Smooth muscle cell (in vitro differentiated cells): ENCODE data around the gene ILF2. TPM values are rescaled to one million over a fixed set of nuclear protein-coding genes. Genes with fewer than 3 reads are reported as not detected.
"Not testable (repeated sequence)": the region's sequence is repeated elsewhere in the genome, so short reads cannot be mapped to it uniquely, and the experiment has no call there.

Source experiments
- DNase-seq: peaks from one replicate; lab custom pipeline; 2025; ENCODE audit not compliant: unreplicated experiment; lab: John Stamatoyannopoulos, UW
- H2AFZ ChIP-seq: fragments of 200-600 bp; sonication (generic); 2 replicates; pipeline ENCODE4 v1.6.0; 2016; ENCODE audit warnings: antibody characterized with exemption, low read depth, mild to moderate bottlenecking
- H3F3A ChIP-seq: fragments of 200-600 bp; sonication (generic); 2 replicates; pipeline ENCODE4 v1.6.0; 2017; ENCODE audit warnings: antibody characterized with exemption, low read depth
- H3K27ac ChIP-seq: fragments of 200-600 bp; sonication (generic); 2 replicates; pipeline ENCODE4 v1.5.1; 2016; ENCODE audit warnings: low read depth, mild to moderate bottlenecking
- H3K27me3 ChIP-seq: fragments of 200-600 bp; sonication (generic); 2 replicates; pipeline ENCODE4 v1.6.1; 2016; ENCODE audit warnings: low read depth, mild to moderate bottlenecking
- H3K36me3 ChIP-seq: fragments of 200-600 bp; sonication (generic); 2 replicates; pipeline ENCODE4 v1.5.1; 2016; ENCODE audit warnings: low read depth
- H3K4me1 ChIP-seq: fragments of 200-600 bp; sonication (generic); 2 replicates; pipeline ENCODE4 v1.5.1; 2016; ENCODE audit warnings: low read depth
- H3K4me2 ChIP-seq: fragments of 200-600 bp; sonication (generic); 2 replicates; pipeline ENCODE4 v1.6.0; 2016; ENCODE audit warnings: mild to moderate bottlenecking
- H3K4me3 ChIP-seq: fragments of 200-600 bp; sonication (generic); 2 replicates; pipeline ENCODE4 v1.5.1; 2016; ENCODE audit warnings: mild to moderate bottlenecking
- H3K79me2 ChIP-seq: fragments of 200-600 bp; sonication (generic); 2 replicates; pipeline ENCODE4 v1.6.0; 2016; ENCODE audit warnings: low read depth, mild to moderate bottlenecking
- H3K9ac ChIP-seq: fragments of 200-600 bp; sonication (generic); 2 replicates; pipeline ENCODE4 v1.6.0; 2016; ENCODE audit warnings: low read depth
- H3K9me3 ChIP-seq: fragments of 200-600 bp; sonication (generic); replicated peaks from 2 replicates; pipeline ENCODE4 v1.5.1; 2016; ENCODE audit warnings: low read depth
- H4K20me1 ChIP-seq: fragments of 200-600 bp; sonication (generic); 2 replicates; pipeline ENCODE4 v1.6.0; 2016; ENCODE audit warnings: low read depth
- CTCF ChIP-seq: fragments of 200-600 bp; sonication (generic); IDR thresholded peaks from 2 replicates; pipeline ENCODE4 v1.5.1; 2017; ENCODE audit warnings: borderline replicate concordance, mild to moderate bottlenecking, antibody characterized with exemption; ENCODE audit not compliant: insufficient read depth, poor library complexity, severe bottlenecking
- WGBS: methylation state at CpG from one replicate; pipeline ENCODE4 v1.1.7; 2016; ENCODE audit warnings: low lambda C conversion rate; 5-methylcytosine and 5-hydroxymethylcytosine counted together
- polyA plus RNA-seq: library from polyadenylated mRNA; unstranded; fragments of >200 nt; fragmentation: Nextera tagmentation; extraction: Ambion mirVana; gene quantifications from 2 replicates; pipeline ENCODE4 v1.2.1, GENCODE V29; 2016
- total RNA-seq: library from RNA; depleted of rRNA; stranded (reverse); fragments of >200 nt; gene quantifications from 2 replicates; pipeline ENCODE4 v1.2.3, GENCODE V29; 2014

The ILF2 gene
- total and polyA plus RNA-seq, 2 experiments from 2014 or later: 201 to 241 TPM

GRCh38 chr1:153669606-153670005 lies 1.2 kb downstream of the ILF2 start:
- no peak for TF ChIP-seq CTCF
- no peaks in the 10 kb centered on the region for H3K9me3 ChIP-seq
- H3K4me3 ChIP-seq: peak overlapping the region; percentile 75
- peaks cover 10% of the 10 kb centered on the region for H3F3A ChIP-seq
- H2AFZ ChIP-seq: no peak overlapping the region
- H3K36me3 ChIP-seq: peaks cover 12% of the 10 kb centered on the region
- peaks cover 39% of the 10 kb centered on the region for H3K79me2 ChIP-seq
- WGBS: 92% methylated on average over 6 of the region's 6 CpGs
- peak overlapping the region; percentile 94 for H3K9ac ChIP-seq
- peak overlapping the region; percentile 72 for H3K27ac ChIP-seq
- H3K27me3 ChIP-seq: no peaks in the 10 kb centered on the region
- peaks cover 10% of the 10 kb centered on the region for H3K4me1 ChIP-seq
- no peak for DNase-seq
- H3K4me2 ChIP-seq: peak overlapping the region; percentile 93
- H4K20me1 ChIP-seq: peaks cover 10% of the 10 kb centered on the region

GRCh38 chr1:153668672-153669071 lies 2.1 kb downstream of the ILF2 start:
- not testable (repeated sequence) for DNase-seq, H2AFZ ChIP-seq, H3K27me3 ChIP-seq, H3K4me3 ChIP-seq, H3K9me3 ChIP-seq, H3K9ac ChIP-seq, H3K27ac ChIP-seq
- Histone ChIP-seq H3K36me3 (peaks cover 12% of the 10 kb centered on the region), H3K4me1 (peaks cover 10% of the 10 kb centered on the region), H3F3A (peaks cover 20% of the 10 kb centered on the region), H3K79me2 (peaks cover 39% of the 10 kb centered on the region), H3K4me2 (peak overlapping the region; percentile 93), H4K20me1 (peaks cover 10% of the 10 kb centered on the region)
- WGBS: 96% methylated on average over 8 of the region's 8 CpGs

- WGBS: 92% methylated on average over 4 of the region's 4 CpGs
- peaks cover 39% of the 10 kb centered on the region for H3K79me2 ChIP-seq
Observed at GRCh38 chr1:153667439-153667838, 3.4 kb downstream of the ILF2 start.

GRCh38 chr1:153663211-153663610 lies 7.6 kb downstream of the ILF2 start:
- no peak for DNase-seq
- Histone ChIP-seq H3K9ac (no peak overlapping the region), H2AFZ (no peak overlapping the region), H3K79me2 (peaks cover 25% of the 10 kb centered on the region), H3K36me3 (peaks cover 19% of the 10 kb centered on the region), H3K9me3 (no peaks in the 10 kb centered on the region), H3F3A (peaks cover 49% of the 10 kb centered on the region), H3K4me1 (peaks cover 9% of the 10 kb centered on the region), H3K27me3 (no peaks in the 10 kb centered on the region), H3K27ac (peak overlapping the region; percentile 27), H3K4me3 (no peak overlapping the region), H4K20me1 (no peaks in the 10 kb centered on the region), H3K4me2 (no peak overlapping the region)
- no peak for TF ChIP-seq CTCF
- WGBS: 82% methylated on average over 5 of the region's 5 CpGs

More at GRCh38 chr1:153667439-153667838, 3.4 kb downstream of the ILF2 start:
- Histone ChIP-seq H3K27me3 (no peaks in the 10 kb centered on the region), H3K4me1 (peaks cover 10% of the 10 kb centered on the region), H3K4me2 (no peak overlapping the region), H3K36me3 (peaks cover 12% of the 10 kb centered on the region), H3K9me3 (no peaks in the 10 kb centered on the region), H3K9ac (no peak overlapping the region), H2AFZ (no peak overlapping the region), H3F3A (peaks cover 31% of the 10 kb centered on the region), H3K27ac (no peak overlapping the region), H3K4me3 (no peak overlapping the region), H4K20me1 (peaks cover 10% of the 10 kb centered on the region)
- no peak for TF ChIP-seq CTCF
- DNase-seq: no peak
